DLD1 (cell line): Measurements from ENCODE around the gene SRI.
"Not testable (repeated sequence)": the region's sequence is repeated elsewhere in the genome, so short reads cannot be mapped to it uniquely, and the experiment has no call there.

ENCODE experiments used
- in situ Hi-C: cut with HindIII; loops from 2 replicates; pipeline ENCODE4 v1.10.0; 2017; ENCODE audit warnings: low sequenced_read_pairs

Gene SRI

GRCh38 chr7:88184848-88185304 is 35.0 kb downstream of the SRI start:
- in situ Hi-C loops, result no loop called here

- in situ Hi-C loops, result no loop called here
Measured at GRCh38 chr7:88183051-88183450, 36.8 kb downstream of the SRI start.

- in situ Hi-C loops, result no loop called here
Measured at GRCh38 chr7:88176190-88176589, 43.6 kb downstream of the SRI start.

GRCh38 chr7:88172842-88173241 is 47.0 kb downstream of the SRI start:
- in situ Hi-C loops, result no loop called here

- in situ Hi-C loops, result no loop called here
Measured at GRCh38 chr7:88169717-88170320, 50.0 kb downstream of the SRI start.

GRCh38 chr7:88167721-88168120 is 52.1 kb downstream of the SRI start:
- in situ Hi-C loops, result no loop called here

GRCh38 chr7:88167223-88167622 is 52.6 kb downstream of the SRI start:
- in situ Hi-C loops, result no loop called here

- in situ Hi-C loops, result no loop called here
Measured at GRCh38 chr7:88165697-88166096, 54.1 kb downstream of the SRI start.

GRCh38 chr7:88159741-88160140 is 60.1 kb downstream of the SRI start:
- in situ Hi-C loops, result not testable (repeated sequence)

- in situ Hi-C loops, result no loop called here
Measured at GRCh38 chr7:88156356-88156755, 63.5 kb downstream of the SRI start.

GRCh38 chr7:88155756-88156155 is 64.1 kb downstream of the SRI start:
- in situ Hi-C loops, result no loop called here
